Stimulated activated naive B cell treated with anti-CD40 and anti-IgM and Interleukin-4, amounts not matched to agents 10 μg/mL and 1 μg/mL and 100 μg/mL, for 72 hours (primary cell): ENCODE results near the gene SZT2.

ENCODE experiments used
- ATAC-seq, 2 donors: fragments of 150-1000 bp; cut with Tn5 transposase; replicated peaks; 2 replicates each; pipeline ENCODE4 v1.10.0; 2021; ENCODE audit warnings: moderate library complexity in 1 of 2
- DNase-seq: peaks from one replicate; pipeline ENCODE4 v3.0.0; 2021
- H3K27ac Mint-ChIP-seq: one replicate; pipeline ENCODE4 v1.8.0; 2022; ENCODE audit warnings: mild to moderate bottlenecking, mixed read lengths
- H3K27me3 Mint-ChIP-seq, 2 donors: one replicate each; pipeline ENCODE4 v1.8.0; 2022; ENCODE audit warnings: mixed read lengths in 2 of 2
- H3K36me3 Mint-ChIP-seq, 2 donors: one replicate each; pipeline ENCODE4 v1.8.0; 2022; ENCODE audit warnings: mixed read lengths in 2 of 2, mild to moderate bottlenecking in 1 of 2
- H3K4me1 Mint-ChIP-seq, 2 donors: one replicate each; pipeline ENCODE4 v1.8.0; 2022; ENCODE audit warnings: mixed read lengths in 2 of 2, mild to moderate bottlenecking in 1 of 2
- H3K4me3 Mint-ChIP-seq, 2 donors: one replicate each; pipeline ENCODE4 v1.8.0; 2022; ENCODE audit warnings: mild to moderate bottlenecking in 2 of 2, mixed read lengths in 2 of 2, moderate library complexity in 1 of 2
- H3K9me3 Mint-ChIP-seq, 2 donors: one replicate each; pipeline ENCODE4 v1.8.0; 2022; ENCODE audit warnings: mixed read lengths in 2 of 2, mild to moderate bottlenecking in 1 of 2

The SZT2 gene

DNA sequence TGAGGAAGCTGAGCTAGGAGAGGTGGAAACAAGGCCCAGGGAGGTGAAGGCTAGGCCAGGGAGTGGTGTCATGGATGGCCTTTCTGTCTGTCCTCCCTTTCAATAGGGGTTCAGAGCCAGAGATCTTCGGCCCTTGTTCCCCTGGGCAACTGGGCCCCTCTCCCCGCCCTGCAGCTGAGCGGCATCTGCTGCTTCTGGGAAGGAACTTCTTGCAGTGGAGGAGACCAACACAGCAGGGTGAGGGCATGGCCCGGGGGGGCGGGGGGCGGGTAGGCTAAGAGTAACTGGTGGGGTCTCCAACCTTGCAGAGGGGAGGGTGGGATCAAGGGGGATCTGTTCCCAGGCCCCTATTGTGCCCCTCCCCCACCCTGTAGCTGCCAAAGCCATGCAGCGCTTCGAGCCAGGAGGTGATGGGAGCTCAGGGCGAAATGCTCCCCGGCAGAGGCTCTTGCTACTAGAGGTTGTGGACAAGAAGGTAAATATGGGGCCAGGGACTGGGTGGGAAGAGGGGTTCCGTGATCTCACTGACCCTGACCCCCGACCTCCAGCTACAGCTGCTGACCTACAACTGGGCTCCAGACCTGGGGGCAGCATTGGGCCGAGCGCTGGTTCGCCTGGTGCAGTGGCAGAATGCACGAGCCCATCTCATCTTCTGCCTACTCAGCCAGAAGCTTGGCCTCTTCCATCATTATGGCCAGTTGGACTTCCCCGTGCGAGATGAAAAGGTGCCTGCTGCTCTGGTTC, 52.4 kb downstream of the SZT2 start:
- H3K27me3 Mint-ChIP-seq: no peaks in the 10 kb centered on the region
- H3K27ac Mint-ChIP-seq: peak overlapping the region; percentile 6
- no peaks in the 10 kb centered on the region for H3K9me3 Mint-ChIP-seq
- H3K4me1 Mint-ChIP-seq: no peaks in the 10 kb centered on the region
- no peak for ATAC-seq
- DNase-seq: no peak
- peaks cover 61 to 79% of the 10 kb centered on the region in 2 donors for H3K36me3 Mint-ChIP-seq
- no peak overlapping the region for H3K4me3 Mint-ChIP-seq

DNA sequence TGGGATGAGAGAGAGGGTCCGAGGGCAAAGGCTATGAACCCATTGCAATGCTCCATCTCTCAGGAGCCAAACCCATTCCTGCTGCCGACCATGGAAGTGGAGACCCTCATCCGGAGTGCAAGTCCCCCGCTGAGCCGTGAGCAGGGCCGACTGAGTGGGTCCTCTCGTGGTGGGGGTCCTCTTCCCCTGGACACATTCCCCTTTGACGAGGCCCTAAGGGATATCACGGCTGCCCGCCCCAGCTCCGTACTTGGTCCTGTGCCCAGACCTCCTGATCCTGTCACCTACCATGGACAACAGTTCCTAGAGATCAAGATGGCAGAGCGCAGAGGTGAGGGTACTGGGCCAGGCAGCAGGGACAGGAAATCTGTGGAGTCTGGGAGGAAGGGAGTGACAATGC, 53.1 kb downstream of the SZT2 start:
- Mint-ChIP-seq H3K36me3 (peaks cover 58 to 78% of the 10 kb centered on the region in 2 donors), H3K27ac (no peak overlapping the region), H3K4me3 (no peak overlapping the region), H3K27me3 (no peaks in the 10 kb centered on the region), H3K9me3 (no peaks in the 10 kb centered on the region), H3K4me1 (no peaks in the 10 kb centered on the region)
- DNase-seq (no peak), ATAC-seq (no peak)

- H3K36me3 Mint-ChIP-seq: peaks cover 61 to 74% of the 10 kb centered on the region in 2 donors
- H3K27ac Mint-ChIP-seq: peak overlapping the region; percentile 42
- no peaks in the 10 kb centered on the region for H3K27me3 Mint-ChIP-seq
- DNase-seq (no peak), ATAC-seq (no peak)
- no peak overlapping the region for H3K4me3 Mint-ChIP-seq
- H3K9me3 Mint-ChIP-seq: no peaks in the 10 kb centered on the region
- no peaks in the 10 kb centered on the region for H3K4me1 Mint-ChIP-seq
These were observed 53.7 kb downstream of the SZT2 start for GRCh38 chr1:43443197-43443946.

DNA sequence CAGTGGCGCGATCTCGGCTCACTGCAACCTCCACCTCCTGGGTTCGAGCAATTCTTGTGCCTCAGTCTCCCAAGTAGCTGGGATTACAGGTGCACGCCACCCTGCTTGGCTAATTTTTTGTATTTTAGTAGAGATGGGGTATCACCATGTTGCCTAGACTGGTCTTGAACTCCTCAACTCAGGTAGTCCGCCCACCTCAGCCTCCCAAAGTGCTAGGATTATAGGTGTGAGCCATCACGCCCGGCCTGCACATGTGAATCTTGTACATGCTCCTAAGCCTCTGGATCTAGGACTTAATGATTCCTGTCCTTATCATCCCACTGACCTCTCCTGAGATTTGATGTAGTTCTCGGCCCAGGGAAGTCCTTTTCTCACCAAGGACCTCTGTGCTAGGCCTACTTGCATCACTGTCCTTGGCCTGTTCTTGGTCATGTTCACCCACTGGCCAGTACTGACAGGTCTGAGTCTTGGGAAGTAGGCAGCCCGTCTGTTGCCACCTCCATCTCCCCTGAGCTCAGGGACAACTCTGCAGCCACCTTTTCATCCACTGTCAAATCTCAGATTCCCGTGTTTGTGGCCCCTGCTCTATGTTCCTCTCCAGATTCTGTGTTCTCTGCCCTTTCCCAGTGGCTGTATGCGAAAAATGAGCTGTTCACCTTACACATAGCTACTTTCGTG, 54.6 kb downstream of the SZT2 start:
- H3K9me3 Mint-ChIP-seq: no peaks in the 10 kb centered on the region
- peaks cover 58 to 70% of the 10 kb centered on the region in 2 donors for H3K36me3 Mint-ChIP-seq
- no peak overlapping the region for H3K4me3 Mint-ChIP-seq
- ATAC-seq: no peak
- H3K4me1 Mint-ChIP-seq: no peaks in the 10 kb centered on the region
- no peak overlapping the region for H3K27ac Mint-ChIP-seq
- DNase-seq: no peak
- no peaks in the 10 kb centered on the region for H3K27me3 Mint-ChIP-seq

DNA sequence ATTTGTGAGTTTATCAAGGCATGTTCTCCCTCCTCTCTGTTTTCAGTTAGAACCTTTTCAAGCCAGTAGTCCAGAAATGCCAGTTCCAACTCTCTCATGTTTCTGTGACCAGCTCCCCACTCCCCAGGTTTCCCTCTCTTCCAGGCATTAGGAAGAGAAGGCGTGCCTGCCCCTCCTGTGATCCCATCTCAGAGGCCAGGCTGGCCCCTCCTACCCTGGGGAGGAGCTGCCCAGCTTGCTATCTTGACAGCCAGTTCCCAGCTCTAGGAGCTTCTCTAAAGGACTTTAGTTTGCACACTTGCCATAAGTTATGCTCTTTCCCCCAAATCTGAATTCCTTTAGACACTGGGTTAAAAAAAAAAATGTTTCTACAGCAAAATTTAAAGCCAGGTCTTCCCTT, 55.1 kb downstream of the SZT2 start:
- no peak for ATAC-seq
- peaks cover 56 to 72% of the 10 kb centered on the region in 2 donors for H3K36me3 Mint-ChIP-seq

DNA sequence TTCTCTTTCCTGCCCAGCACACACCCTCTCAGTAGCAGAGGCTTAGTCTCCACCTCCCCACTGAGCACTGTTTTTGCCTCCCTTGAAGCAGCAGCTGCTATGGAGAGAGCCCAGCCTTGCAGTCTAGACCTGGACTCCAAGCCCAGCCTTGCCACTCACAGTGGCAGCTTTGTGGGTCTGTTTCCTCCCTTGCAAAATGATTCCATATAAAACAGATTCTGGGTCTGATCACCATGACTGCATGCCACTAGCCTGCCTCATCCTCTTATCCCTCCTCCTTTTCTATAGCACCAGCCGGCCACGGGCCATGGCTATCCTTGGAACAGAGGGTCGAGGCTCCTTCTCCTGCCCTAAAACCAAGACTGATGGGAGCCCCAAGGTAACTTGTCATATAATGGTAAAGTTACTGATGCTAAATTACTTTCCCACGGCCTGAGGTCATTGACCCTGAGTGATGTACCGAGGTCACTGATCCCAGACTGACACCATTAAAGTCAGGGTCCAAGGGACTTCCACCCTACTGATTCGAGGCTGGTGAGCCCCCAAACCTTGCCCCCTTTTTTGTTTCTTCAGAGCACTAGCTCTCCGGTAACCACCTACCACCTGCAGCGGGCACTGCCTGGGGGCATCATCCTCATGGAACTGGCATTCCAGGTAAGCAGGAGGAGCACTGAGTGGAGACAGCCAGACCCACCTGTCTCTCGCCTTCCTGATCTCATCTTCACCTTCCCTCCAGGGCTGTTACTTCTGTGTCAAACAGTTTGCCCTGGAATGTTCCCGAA, 56.1 kb downstream of the SZT2 start:
- Mint-ChIP-seq H3K36me3 (peaks cover 57 to 74% of the 10 kb centered on the region in 2 donors), H3K9me3 (no peaks in the 10 kb centered on the region), H3K27me3 (no peaks in the 10 kb centered on the region), H3K27ac (no peak overlapping the region), H3K4me3 (no peak overlapping the region), H3K4me1 (no peaks in the 10 kb centered on the region)
- no peak for DNase-seq
- no peak for ATAC-seq

More for the DNA sequence above, 55.1 kb downstream of the SZT2 start:
- H3K27ac Mint-ChIP-seq: no peak overlapping the region
- H3K4me1 Mint-ChIP-seq: no peaks in the 10 kb centered on the region
- no peak for DNase-seq
- H3K4me3 Mint-ChIP-seq: no peak overlapping the region
- no peaks in the 10 kb centered on the region for H3K9me3 Mint-ChIP-seq
- no peaks in the 10 kb centered on the region for H3K27me3 Mint-ChIP-seq

GRCh38 chr1:43446388-43446740, 56.7 kb downstream of the SZT2 start:
- ATAC-seq: no peak
- Mint-ChIP-seq H3K27me3 (no peaks in the 10 kb centered on the region), H3K36me3 (peaks cover 55 to 74% of the 10 kb centered on the region in 2 donors), H3K4me3 (no peak overlapping the region), H3K4me1 (no peaks in the 10 kb centered on the region), H3K9me3 (no peaks in the 10 kb centered on the region), H3K27ac (no peak overlapping the region)
- no peak for DNase-seq

GRCh38 chr1:43446881-43447835, 57.5 kb downstream of the SZT2 start:
- H3K36me3 Mint-ChIP-seq: peaks cover 58 to 78% of the 10 kb centered on the region in 2 donors
- H3K4me1 Mint-ChIP-seq: peaks cover 0 to under 1% of the 10 kb centered on the region in 2 donors
- DNase-seq (no peak), ATAC-seq (no peak)
- H3K27me3 Mint-ChIP-seq: no peaks in the 10 kb centered on the region
- no peaks in the 10 kb centered on the region for H3K9me3 Mint-ChIP-seq
- H3K27ac Mint-ChIP-seq: no peak overlapping the region
- H3K4me3 Mint-ChIP-seq: no peak overlapping the region

- DNase-seq (no peak), ATAC-seq (no peak)
- no peaks in the 10 kb centered on the region for H3K27me3 Mint-ChIP-seq
- no peak overlapping the region for H3K4me3 Mint-ChIP-seq
- no peak overlapping the region for H3K27ac Mint-ChIP-seq
- H3K9me3 Mint-ChIP-seq: no peaks in the 10 kb centered on the region
- peaks cover 60 to 78% of the 10 kb centered on the region in 2 donors for H3K36me3 Mint-ChIP-seq
- H3K4me1 Mint-ChIP-seq: peaks cover 8 to 10% of the 10 kb centered on the region in 2 donors
These were observed 58.4 kb downstream of the SZT2 start for GRCh38 chr1:43447891-43448708.

DNA sequence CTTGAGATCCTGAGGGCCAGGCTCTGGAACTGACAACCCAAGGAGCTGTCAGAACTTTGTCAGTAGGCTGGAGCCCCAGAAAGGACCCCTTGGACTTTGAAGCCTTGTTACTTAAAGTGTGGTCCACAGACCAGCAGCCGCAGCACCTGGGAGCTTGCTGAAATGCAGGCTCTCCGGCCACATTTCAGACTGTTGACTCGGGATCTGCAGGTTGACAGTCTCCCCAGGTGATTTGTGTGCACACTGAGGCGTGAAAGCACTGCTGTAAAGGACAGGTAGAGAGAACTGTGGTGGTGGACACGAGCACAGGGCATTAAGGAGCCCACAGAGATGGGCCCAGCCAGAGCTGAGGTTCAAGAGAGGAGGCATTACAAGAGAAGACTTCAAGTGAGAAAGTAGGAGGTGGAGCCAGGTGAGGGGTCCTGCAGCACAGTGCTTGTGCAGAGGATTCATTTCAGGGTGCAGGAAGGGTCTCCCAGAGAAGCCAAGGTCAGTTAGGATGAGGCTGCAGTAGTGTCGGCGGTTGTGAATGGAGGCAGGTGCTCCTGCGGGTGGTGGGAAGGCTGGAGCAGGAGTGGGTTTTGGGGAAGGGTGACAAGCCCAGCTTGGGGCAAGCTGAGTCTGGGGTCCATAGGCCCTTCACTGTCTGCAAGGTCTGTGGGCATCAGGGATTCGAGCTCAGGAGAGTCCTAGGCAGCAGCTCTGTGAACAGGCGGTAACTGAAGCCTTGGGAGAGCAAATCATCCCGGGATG, 59.4 kb downstream of the SZT2 start:
- no peaks in the 10 kb centered on the region for H3K27me3 Mint-ChIP-seq
- H3K4me3 Mint-ChIP-seq: no peak overlapping the region
- peaks cover 8 to 13% of the 10 kb centered on the region in 2 donors for H3K4me1 Mint-ChIP-seq
- ATAC-seq: no peak
- no peaks in the 10 kb centered on the region for H3K9me3 Mint-ChIP-seq
- peaks cover 51 to 71% of the 10 kb centered on the region in 2 donors for H3K36me3 Mint-ChIP-seq
- DNase-seq: no peak
- peak overlapping the region; percentile 2 for H3K27ac Mint-ChIP-seq

GRCh38 chr1:43449708-43450069, 60.0 kb downstream of the SZT2 start:
- H3K36me3 Mint-ChIP-seq: peaks cover 51 to 66% of the 10 kb centered on the region in 2 donors
- peaks cover 0 to 4% of the 10 kb centered on the region in 2 donors for H3K27me3 Mint-ChIP-seq
- H3K27ac Mint-ChIP-seq: no peak overlapping the region
- H3K4me3 Mint-ChIP-seq: no peak overlapping the region
- DNase-seq: no peak
- ATAC-seq: no peak
- H3K4me1 Mint-ChIP-seq: peaks cover 13 to 18% of the 10 kb centered on the region in 2 donors
- H3K9me3 Mint-ChIP-seq: peaks cover 2 to 3% of the 10 kb centered on the region in 2 donors

DNA sequence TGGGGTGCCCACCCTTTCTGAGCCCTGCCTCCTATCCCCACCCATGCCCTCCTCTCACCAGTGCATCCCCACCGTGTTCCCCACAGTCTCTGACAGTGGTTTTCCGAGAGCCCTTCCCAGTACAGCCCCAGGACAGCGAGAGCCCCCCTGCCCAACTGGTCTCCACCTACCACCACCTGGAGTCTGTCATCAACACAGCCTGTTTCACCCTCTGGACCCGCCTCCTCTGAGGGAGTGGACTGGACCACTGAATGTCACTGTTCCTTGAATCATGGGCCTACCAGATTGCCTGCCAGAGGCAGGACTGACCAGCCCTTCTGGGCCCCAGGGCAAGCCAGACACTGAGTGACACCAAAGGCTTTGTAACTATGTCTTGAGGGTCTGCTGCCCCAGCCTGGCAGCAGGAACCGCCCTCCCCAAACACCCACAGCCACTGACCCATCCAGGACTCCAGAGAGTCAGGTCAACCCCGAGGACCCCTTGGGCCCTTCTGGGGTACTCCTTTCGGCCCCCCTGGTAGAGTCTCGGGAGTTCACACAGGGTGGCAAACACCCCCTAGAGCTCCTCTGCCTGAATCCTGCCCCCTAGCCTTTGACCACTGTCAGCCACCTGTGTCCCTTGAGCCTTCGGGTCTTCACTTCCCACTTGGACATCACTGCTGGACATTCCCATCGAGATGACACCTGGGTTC, 60.7 kb downstream of the SZT2 start:
- Mint-ChIP-seq H3K4me1 (peaks cover 13 to 20% of the 10 kb centered on the region in 2 donors), H3K27ac (peak overlapping the region; percentile 79), H3K27me3 (peaks cover 0 to 6% of the 10 kb centered on the region in 2 donors), H3K9me3 (peaks cover 2 to 4% of the 10 kb centered on the region in 2 donors), H3K36me3 (peaks cover 44 to 59% of the 10 kb centered on the region in 2 donors), H3K4me3 (no peak overlapping the region)
- no peak for ATAC-seq
- no peak for DNase-seq
